ENCODE data around the gene HSPB6.

Gene HSPB6

GRCh38 chr19:35744430-35745327 lies 12.2 kb downstream of the HSPB6 start:
- peak; percentile 82 to 88 for DNase-seq

GRCh38 chr19:35743640-35744429 lies 13.0 kb downstream of the HSPB6 start:
- DNase-seq = no peak

- peak; percentile 58 to 71 for DNase-seq
Measured at GRCh38 chr19:35742121-35742724, 14.6 kb downstream of the HSPB6 start, which contains the start of gene IGFLR1. Gene IGFLR1 (minus strand): TSS chr19:35742452. CDS start chr19:35741180, 1,272 bp downstream.

- no peak for DNase-seq
Measured at GRCh38 chr19:35741203-35741515, 15.7 kb downstream of the HSPB6 start.

- DNase-seq = peak; percentile 93
Measured at GRCh38 chr19:35740423-35741202, 16.2 kb downstream of the HSPB6 start.

- DNase-seq = no peak
Measured at GRCh38 chr19:35740108-35740422, 16.8 kb downstream of the HSPB6 start.

GRCh38 chr19:35739275-35740107 lies 17.3 kb downstream of the HSPB6 start:
- no peak for DNase-seq

GRCh38 chr19:35738887-35739229 lies 18.0 kb downstream of the HSPB6 start:
- no peak for DNase-seq

GRCh38 chr19:35738021-35738886 lies 18.6 kb downstream of the HSPB6 start:
- no peak for DNase-seq

GRCh38 chr19:35736913-35737886 lies 19.6 kb downstream of the HSPB6 start:
- DNase-seq = no peak

- DNase-seq = no peak
Measured at GRCh38 chr19:35734889-35735288, 21.9 kb downstream of the HSPB6 start.

- DNase-seq = no peak
Measured at GRCh38 chr19:35734273-35734672, 22.6 kb downstream of the HSPB6 start.

- no peak for DNase-seq
Measured at GRCh38 chr19:35733180-35734125, 23.4 kb downstream of the HSPB6 start.

GRCh38 chr19:35732540-35733179 lies 24.2 kb downstream of the HSPB6 start:
- DNase-seq = no peak

GRCh38 chr19:35731779-35732405 lies 24.9 kb downstream of the HSPB6 start:
- DNase-seq = no peak

GRCh38 chr19:35731353-35731752 lies 25.5 kb downstream of the HSPB6 start:
- no peak for DNase-seq

- no peak for DNase-seq
Measured at GRCh38 chr19:35730326-35730725, 26.5 kb downstream of the HSPB6 start.

- DNase-seq = no peak
Measured at GRCh38 chr19:35729763-35730162, 27.1 kb downstream of the HSPB6 start.
